ENCODE results near the gene EARS2.

Gene EARS2

DNA sequence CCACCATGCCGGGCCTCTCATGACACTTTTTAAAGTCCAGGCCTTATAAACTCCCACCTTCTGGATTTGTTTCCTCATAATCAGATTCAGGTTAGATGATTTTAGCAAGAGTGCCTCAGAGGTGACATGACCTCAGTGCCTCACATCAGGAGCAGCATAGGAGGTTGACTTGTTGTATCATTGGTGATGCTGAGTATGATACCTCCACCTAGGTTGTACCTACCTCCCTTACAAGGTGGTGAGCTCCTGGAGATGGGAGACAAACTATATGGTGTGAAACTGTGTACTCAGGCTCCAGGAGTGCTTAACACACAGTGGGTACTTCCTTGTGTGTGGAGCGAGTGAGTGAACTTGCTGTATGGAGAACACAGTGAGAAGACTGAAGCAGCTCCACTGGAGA is 20.3 kb upstream of the EARS2 start:
- TF ChIP-seq EZH2 (IDR thresholded peaks at IDR 0.05; ENCODE audit: borderline replicate concordance, low read depth, low read length, severe bottlenecking), result no peak
- TF ChIP-seq, protein P1, sequence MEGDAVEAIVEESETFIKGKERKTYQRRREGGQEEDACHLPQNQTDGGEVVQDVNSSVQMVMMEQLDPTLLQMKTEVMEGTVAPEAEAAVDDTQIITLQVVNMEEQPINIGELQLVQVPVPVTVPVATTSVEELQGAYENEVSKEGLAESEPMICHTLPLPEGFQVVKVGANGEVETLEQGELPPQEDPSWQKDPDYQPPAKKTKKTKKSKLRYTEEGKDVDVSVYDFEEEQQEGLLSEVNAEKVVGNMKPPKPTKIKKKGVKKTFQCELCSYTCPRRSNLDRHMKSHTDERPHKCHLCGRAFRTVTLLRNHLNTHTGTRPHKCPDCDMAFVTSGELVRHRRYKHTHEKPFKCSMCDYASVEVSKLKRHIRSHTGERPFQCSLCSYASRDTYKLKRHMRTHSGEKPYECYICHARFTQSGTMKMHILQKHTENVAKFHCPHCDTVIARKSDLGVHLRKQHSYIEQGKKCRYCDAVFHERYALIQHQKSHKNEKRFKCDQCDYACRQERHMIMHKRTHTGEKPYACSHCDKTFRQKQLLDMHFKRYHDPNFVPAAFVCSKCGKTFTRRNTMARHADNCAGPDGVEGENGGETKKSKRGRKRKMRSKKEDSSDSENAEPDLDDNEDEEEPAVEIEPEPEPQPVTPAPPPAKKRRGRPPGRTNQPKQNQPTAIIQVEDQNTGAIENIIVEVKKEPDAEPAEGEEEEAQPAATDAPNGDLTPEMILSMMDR (IDR thresholded peaks at IDR 0.05; ENCODE audit: borderline replicate concordance, extremely low read depth, low read length, poor library complexity, severe bottlenecking), result no peak
- no peak overlapping the region for H2AFZ ChIP-seq (ENCODE audit: low read depth, low read length)
- DNase-seq (no peak), ATAC-seq (ENCODE audit: insufficient read depth, low read depth) (no peak)
- H3K4me3 ChIP-seq (ENCODE audit: low read depth in 1 of 2, low read length in 2 of 2), result no peak overlapping the region
- no peak overlapping the region for H3K4me2 ChIP-seq (ENCODE audit: insufficient read depth, low read length)
- no peaks in the 10 kb centered on the region for H3K79me2 ChIP-seq (ENCODE audit: insufficient read depth, low read length)
- H3K9me3 ChIP-seq (ENCODE audit: insufficient read depth, low read length, severe bottlenecking), result no peaks in the 10 kb centered on the region
- H3K27me3 ChIP-seq (ENCODE audit: insufficient read depth, low read length, poor library complexity), result no peaks in the 10 kb centered on the region
- H3K36me3 ChIP-seq (ENCODE audit: insufficient read depth, low read length), result peaks cover 60% of the 10 kb centered on the region
- no peaks in the 10 kb centered on the region for H3K4me1 ChIP-seq (ENCODE audit: insufficient read depth, low read length)
- no peak overlapping the region for H3K9ac ChIP-seq (ENCODE audit: low read depth, low read length)
- 0 out of 2 replicates have a peak, but pooled peaks cover 7% of the 10 kb centered on the region for H4K20me1 ChIP-seq (ENCODE audit: insufficient read depth, low read length)
- no peak overlapping the region for H3K27ac ChIP-seq (ENCODE audit: low read length)

DNA sequence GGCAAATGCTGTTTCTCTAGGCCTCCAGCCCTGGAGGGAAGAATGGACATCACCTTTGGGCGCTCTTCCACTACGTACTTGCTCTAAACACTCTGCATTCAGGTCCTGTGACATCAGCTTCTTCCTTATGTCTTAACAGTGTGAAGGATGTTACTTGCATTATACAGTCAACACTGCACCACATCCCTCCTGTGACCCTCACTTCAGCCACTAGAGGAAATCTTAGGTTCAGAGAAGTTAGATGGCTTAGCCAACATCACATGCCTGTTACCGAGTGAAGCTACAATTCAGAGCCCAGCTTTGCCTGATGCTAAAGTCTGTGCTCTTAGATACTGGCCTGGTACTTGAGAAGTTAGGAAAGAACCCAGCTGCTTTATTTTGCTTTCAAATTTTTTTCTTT is 18.7 kb upstream of the EARS2 start:
- no peaks in the 10 kb centered on the region for H3K4me1 ChIP-seq (ENCODE audit: insufficient read depth, low read length)
- no peak overlapping the region for H3K9ac ChIP-seq (ENCODE audit: low read depth, low read length)
- H3K9me3 ChIP-seq (ENCODE audit: insufficient read depth, low read length, severe bottlenecking), result no peaks in the 10 kb centered on the region
- TF ChIP-seq EZH2 (IDR thresholded peaks at IDR 0.05; ENCODE audit: borderline replicate concordance, low read depth, low read length, severe bottlenecking), result no peak
- TF ChIP-seq, protein P1 (IDR thresholded peaks at IDR 0.05; ENCODE audit: borderline replicate concordance, extremely low read depth, low read length, poor library complexity, severe bottlenecking), result peak; percentile 13
- H3K36me3 ChIP-seq (ENCODE audit: insufficient read depth, low read length), result peaks cover 60% of the 10 kb centered on the region
- DNase-seq (no peak), ATAC-seq (ENCODE audit: insufficient read depth, low read depth) (no peak)
- no peaks in the 10 kb centered on the region for H3K79me2 ChIP-seq (ENCODE audit: insufficient read depth, low read length)
- H3K4me3 ChIP-seq (ENCODE audit: low read depth in 1 of 2, low read length in 2 of 2), result no peak overlapping the region
- no peaks in the 10 kb centered on the region for H3K27me3 ChIP-seq (ENCODE audit: insufficient read depth, low read length, poor library complexity)
- 0 out of 2 replicates have a peak, but pooled peaks cover 7% of the 10 kb centered on the region for H4K20me1 ChIP-seq (ENCODE audit: insufficient read depth, low read length)
- H3K27ac ChIP-seq (ENCODE audit: low read length), result no peak overlapping the region
- no peak overlapping the region for H3K4me2 ChIP-seq (ENCODE audit: insufficient read depth, low read length)
- no peak overlapping the region for H2AFZ ChIP-seq (ENCODE audit: low read depth, low read length)

DNA sequence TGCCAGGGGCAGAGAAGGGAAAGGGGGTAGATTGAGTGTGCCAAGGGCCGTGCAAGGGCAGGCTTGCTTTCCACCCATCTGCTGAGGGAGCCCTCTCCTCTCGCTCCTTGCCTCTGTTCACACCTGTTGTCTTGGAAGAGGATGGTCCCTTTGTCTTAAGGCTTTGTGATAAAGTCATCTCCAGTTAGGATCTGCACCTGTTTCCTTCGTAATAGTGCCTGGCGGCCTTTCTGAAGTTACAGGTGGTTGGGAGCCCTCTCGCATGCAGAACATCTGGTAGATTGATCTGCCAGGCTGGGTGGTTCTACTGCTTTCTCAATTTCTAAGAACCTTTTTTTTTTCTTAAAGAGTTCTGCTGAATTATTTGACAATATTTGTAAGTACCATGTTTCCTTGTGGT is 16.7 kb upstream of the EARS2 start:
- no peak overlapping the region for H3K9ac ChIP-seq (ENCODE audit: low read depth, low read length)
- H3K36me3 ChIP-seq (ENCODE audit: insufficient read depth, low read length), result peaks cover 56% of the 10 kb centered on the region
- H2AFZ ChIP-seq (ENCODE audit: low read depth, low read length), result no peak overlapping the region
- H3K4me2 ChIP-seq (ENCODE audit: insufficient read depth, low read length), result no peak overlapping the region
- no peaks in the 10 kb centered on the region for H3K79me2 ChIP-seq (ENCODE audit: insufficient read depth, low read length)
- no peak for DNase-seq
- H4K20me1 ChIP-seq (ENCODE audit: insufficient read depth, low read length), result 0 out of 2 replicates have a peak, but pooled peaks cover 7% of the 10 kb centered on the region
- no peak overlapping the region for H3K4me3 ChIP-seq (ENCODE audit: low read depth in 1 of 2, low read length in 2 of 2)
- H3K27me3 ChIP-seq (ENCODE audit: insufficient read depth, low read length, poor library complexity), result no peaks in the 10 kb centered on the region
- no peaks in the 10 kb centered on the region for H3K4me1 ChIP-seq (ENCODE audit: insufficient read depth, low read length)
- ATAC-seq (ENCODE audit: insufficient read depth, low read depth), result no peak
- TF ChIP-seq EZH2 (IDR thresholded peaks at IDR 0.05; ENCODE audit: borderline replicate concordance, low read depth, low read length, severe bottlenecking), result no peak
- TF ChIP-seq, protein P1 (IDR thresholded peaks at IDR 0.05; ENCODE audit: borderline replicate concordance, extremely low read depth, low read length, poor library complexity, severe bottlenecking), result no peak
- H3K9me3 ChIP-seq (ENCODE audit: insufficient read depth, low read length, severe bottlenecking), result no peaks in the 10 kb centered on the region
- H3K27ac ChIP-seq (ENCODE audit: low read length), result no peak overlapping the region

DNA sequence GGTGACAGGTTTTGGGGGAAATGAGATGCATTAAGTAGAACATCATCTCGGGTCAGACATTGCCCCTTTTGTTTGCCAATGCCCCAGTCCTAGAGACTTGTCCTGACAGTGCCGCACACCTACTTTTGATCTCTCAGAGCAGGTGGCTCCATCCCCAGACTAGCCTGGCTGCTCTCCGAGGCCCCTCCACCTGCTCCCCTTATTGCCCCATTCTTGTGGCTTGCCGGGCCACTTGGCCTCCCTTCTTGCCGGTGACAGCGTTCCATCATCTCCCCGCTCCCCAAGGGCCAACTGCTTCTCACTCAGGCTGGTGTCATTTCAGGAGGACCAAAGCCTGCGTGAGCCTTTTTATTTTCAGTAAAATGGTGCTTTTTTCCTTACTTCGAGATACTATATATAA is 15.2 kb upstream of the EARS2 start:
- H3K4me2 ChIP-seq (ENCODE audit: insufficient read depth, low read length), result no peak overlapping the region
- ATAC-seq (ENCODE audit: insufficient read depth, low read depth) (no peak), DNase-seq (no peak)
- TF ChIP-seq, protein P1 (IDR thresholded peaks at IDR 0.05; ENCODE audit: borderline replicate concordance, extremely low read depth, low read length, poor library complexity, severe bottlenecking), result no peak
- TF ChIP-seq EZH2 (IDR thresholded peaks at IDR 0.05; ENCODE audit: borderline replicate concordance, low read depth, low read length, severe bottlenecking), result no peak
- no peaks in the 10 kb centered on the region for H3K27me3 ChIP-seq (ENCODE audit: insufficient read depth, low read length, poor library complexity)
- no peak overlapping the region for H3K27ac ChIP-seq (ENCODE audit: low read length)
- no peaks in the 10 kb centered on the region for H3K9me3 ChIP-seq (ENCODE audit: insufficient read depth, low read length, severe bottlenecking)
- H3K4me1 ChIP-seq (ENCODE audit: insufficient read depth, low read length), result no peaks in the 10 kb centered on the region
- H3K36me3 ChIP-seq (ENCODE audit: insufficient read depth, low read length), result peaks cover 59% of the 10 kb centered on the region
- H2AFZ ChIP-seq (ENCODE audit: low read depth, low read length), result no peak overlapping the region
- H4K20me1 ChIP-seq (ENCODE audit: insufficient read depth, low read length), result no peaks in the 10 kb centered on the region
- H3K9ac ChIP-seq (ENCODE audit: low read depth, low read length), result no peak overlapping the region
- H3K79me2 ChIP-seq (ENCODE audit: insufficient read depth, low read length), result no peaks in the 10 kb centered on the region
- no peak overlapping the region for H3K4me3 ChIP-seq (ENCODE audit: low read depth in 1 of 2, low read length in 2 of 2)

Data from DND-41 (cell line).